PC-9 (cell line): ENCODE measurements around the gene SND1.

ENCODE experiments used
- CTCF ChIP-seq: fragments of 200-600 bp; sonication (generic); conservative IDR thresholded peaks from 2 replicates; pipeline ENCODE4 v1.6.1; 2017; ENCODE audit warnings: mixed run types, antibody characterized with exemption, mild to moderate bottlenecking, moderate library complexity
- EZH2 ChIP-seq: fragments of 200-600 bp; sonication (generic); IDR thresholded peaks from 2 replicates; pipeline ENCODE4 v1.8.0; 2017; ENCODE audit warnings: antibody characterized with exemption, low read depth

GRCh38 chr7:127946847-127947246 is 294.9 kb downstream of the SND1 start:
- no peak for TF ChIP-seq CTCF
- no peak for TF ChIP-seq EZH2
